CD4-positive, alpha-beta T cell treated with Interleukin-6 for 4 hours (primary cell): ENCODE results near the gene AGBL5.
"Not testable (repeated sequence)": the region's sequence is repeated elsewhere in the genome, so short reads cannot be mapped to it uniquely, and the experiment has no call there.

ENCODE experiments used
- DNase-seq: peaks from one replicate; pipeline ENCODE4 v3.0.0-alpha.2; 2020; ENCODE audit warnings: mixed read lengths

Gene AGBL5

GRCh38 chr2:27053321-27053720 is 1.9 kb downstream of the AGBL5 start:
- DNase-seq: no peak

GRCh38 chr2:27053776-27054175 is 2.3 kb downstream of the AGBL5 start:
- DNase-seq: no peak

GRCh38 chr2:27054721-27055120 is 3.3 kb downstream of the AGBL5 start:
- DNase-seq: no peak

DNA sequence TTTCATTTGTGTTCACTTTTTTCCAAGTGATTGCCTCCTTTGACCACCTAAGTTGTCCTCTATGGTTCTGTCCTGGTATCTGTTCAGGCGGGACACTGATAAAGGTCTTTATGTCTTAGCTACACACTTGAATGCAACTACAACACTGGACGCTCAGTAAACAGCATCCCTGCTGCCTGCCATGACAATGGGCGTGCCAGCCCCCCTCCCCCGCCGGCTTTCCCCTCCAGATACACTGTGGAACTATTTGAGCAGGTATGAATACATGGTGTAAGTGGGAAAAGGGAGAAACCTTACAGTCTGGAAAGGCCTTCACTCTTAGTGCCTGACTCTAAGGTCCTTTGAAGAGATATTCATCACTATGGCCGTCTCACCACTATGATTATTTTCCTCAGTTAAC is 5.7 kb downstream of the AGBL5 start:
- no peak for DNase-seq

DNA sequence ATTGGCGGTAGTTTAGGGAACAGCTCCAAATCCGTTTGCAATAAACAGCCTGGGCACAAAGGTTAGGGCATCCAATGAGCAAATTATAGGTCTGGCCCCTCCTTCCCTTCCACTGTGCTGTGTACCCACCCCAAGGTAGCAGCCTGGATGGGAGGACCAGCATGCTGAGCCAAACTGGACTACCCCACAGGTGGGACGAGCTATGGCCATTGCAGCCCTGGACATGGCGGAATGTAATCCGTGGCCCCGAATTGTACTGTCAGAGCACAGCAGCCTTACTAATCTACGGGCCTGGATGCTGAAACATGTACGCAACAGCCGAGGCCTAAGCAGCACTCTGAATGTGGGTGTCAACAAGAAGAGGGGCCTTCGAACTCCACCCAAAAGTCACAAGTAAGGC is 6.7 kb downstream of the AGBL5 start:
- DNase-seq: no peak

DNA sequence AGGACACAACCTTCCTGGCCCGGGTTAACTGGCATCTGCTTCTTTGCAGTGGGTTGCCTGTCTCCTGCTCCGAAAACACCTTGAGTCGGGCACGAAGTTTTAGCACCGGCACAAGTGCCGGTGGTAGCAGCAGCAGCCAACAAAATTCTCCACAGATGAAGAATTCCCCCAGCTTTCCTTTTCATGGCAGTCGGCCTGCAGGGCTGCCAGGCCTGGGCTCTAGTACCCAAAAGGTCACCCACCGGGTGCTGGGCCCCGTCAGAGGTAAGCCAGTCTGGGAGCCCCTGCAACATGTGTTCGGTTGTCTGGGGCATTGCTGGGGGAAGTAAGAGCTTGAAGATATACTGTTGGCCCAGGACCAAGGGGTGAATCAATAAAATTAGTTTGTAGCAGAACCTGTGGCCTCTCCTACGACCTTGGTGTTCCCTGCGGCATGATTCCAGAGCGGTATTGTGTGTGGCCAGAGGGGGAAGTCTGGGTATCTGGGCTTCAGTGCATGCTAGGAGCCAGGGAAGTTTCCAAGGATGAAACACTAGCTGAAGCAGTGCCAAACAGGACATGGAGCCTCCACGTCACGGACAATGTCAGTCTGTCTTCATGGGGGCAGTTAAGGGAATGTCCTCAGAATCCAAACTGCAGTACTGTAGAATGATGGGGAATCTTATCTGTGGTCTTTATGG is 7.8 kb downstream of the AGBL5 start:
- DNase-seq: no peak

GRCh38 chr2:27060323-27060722 is 8.9 kb downstream of the AGBL5 start:
- no peak for DNase-seq

- DNase-seq: no peak
Measured at GRCh38 chr2:27065128-27065527, 13.7 kb downstream of the AGBL5 start.

DNA sequence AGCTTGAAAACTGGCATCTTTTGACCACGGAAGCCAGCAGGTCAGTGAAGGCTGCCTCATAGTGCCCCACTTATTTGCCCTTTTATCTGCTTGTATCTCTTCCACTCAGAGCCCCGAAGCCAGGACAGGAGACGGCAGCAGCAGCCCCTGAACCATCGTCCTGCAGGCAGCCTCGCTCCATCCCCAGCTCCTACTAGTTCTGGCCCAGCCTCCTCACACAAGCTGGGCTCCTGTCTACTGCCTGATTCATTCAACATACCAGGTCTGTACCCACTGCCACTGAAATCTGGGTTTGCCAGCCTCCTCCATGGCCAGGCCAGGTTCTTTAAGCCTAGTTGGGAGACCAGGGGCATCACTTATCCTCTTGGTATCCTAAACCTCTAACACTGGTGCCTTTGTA is 15.9 kb downstream of the AGBL5 start:
- no peak for DNase-seq

- no peak for DNase-seq
Measured at GRCh38 chr2:27069436-27069835, 18.0 kb downstream of the AGBL5 start.

DNA sequence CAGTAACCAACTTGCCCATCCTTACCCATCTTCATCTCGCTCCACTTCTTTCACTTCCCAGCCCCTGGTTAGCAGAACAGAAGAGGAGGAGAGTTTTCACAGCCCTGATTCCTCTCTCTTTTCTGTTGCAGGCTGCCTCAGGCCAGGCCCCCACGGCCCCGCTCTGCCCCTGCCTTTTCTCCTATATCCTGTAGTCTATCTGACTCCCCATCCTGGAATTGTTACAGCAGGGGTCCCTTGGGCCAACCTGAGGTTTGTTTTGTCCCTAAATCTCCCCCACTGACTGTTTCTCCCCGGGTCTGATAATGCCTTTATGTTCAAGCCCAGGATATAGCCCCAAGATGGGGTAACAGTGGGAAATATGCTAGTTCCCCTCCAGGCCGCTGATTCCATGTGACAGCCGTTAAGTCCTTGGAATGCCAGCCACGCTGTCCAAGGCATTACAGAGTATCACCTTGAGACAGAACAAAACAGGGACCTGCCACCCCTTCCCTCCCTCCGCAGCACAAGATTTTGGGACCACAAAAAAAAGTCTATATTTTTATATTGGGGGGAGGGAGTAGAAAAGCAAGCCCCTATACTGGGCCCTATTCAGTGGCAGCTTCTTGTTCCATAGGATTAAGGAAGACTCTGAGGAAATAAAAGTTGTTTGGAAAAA is 18.6 kb downstream of the AGBL5 start:
- no peak for DNase-seq

DNA sequence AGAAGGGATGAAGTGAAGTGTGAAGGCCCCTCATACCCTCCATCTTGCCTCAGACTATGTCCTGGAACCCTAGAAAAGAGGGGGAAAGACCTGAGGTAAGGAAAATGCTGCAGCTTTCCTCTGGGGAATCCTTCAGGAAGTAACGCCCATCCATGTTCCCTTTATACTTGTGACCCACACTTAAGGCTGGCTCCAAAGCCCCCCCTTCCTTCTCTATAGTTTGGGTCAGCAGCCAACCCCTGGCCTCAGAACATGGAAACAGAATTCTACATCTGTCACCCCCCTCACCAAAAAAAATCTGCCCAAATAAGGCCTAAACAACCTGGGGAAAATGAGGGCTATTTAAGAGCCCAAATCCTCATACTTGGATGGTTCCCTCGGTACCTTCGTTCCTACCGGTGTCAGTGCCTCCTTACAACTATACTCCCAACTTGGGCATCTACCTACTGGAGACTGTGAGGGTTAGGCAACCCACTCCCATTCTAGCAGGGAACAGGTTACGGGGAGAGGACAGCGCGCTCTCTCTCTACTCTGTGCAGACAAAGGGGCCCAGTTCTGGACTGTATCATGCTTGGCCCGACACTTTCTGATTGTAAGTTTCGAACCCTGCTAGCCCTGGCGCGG is 19.3 kb downstream of the AGBL5 start:
- DNase-seq: no peak

GRCh38 chr2:27071277-27071989 is 20.0 kb downstream of the AGBL5 start, which contains the start of gene OST4:
Gene OST4 (minus strand): TSS chr2:27071654.
- peak; percentile 92 for DNase-seq

GRCh38 chr2:27071990-27072830 is 20.7 kb downstream of the AGBL5 start:
- DNase-seq: no peak

- no peak for DNase-seq
Measured at GRCh38 chr2:27072920-27073319, 21.5 kb downstream of the AGBL5 start.

DNA sequence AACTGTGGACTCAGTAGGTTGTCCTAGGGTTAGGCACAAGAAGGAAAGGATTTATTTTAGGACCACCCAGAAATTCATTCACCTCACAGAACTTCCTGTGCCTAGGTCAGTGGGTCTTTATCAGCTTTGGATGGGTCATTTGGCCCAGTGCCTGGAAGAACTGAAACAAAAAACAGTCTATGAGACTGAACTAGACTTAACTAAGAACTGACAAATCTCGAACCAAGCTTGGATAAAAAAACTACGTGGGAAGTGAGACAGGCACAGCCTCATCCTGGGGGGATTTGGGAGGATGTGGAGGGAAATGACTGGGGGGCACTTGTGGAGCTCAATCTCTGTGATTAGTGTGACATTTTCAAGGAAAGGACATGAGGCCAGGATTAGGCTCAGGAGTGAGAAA is 22.3 kb downstream of the AGBL5 start:
- DNase-seq: no peak

- peak; percentile 80 for DNase-seq
Measured at GRCh38 chr2:27074738-27075565, 23.5 kb downstream of the AGBL5 start.

GRCh38 chr2:27075566-27075871 is 24.1 kb downstream of the AGBL5 start:
- not testable (repeated sequence) for DNase-seq

- DNase-seq: no peak
Measured at GRCh38 chr2:27076323-27076722, 24.9 kb downstream of the AGBL5 start.

GRCh38 chr2:27077231-27077630 is 25.8 kb downstream of the AGBL5 start:
- DNase-seq: no peak

- DNase-seq: no peak
Measured at GRCh38 chr2:27078267-27079194, 27.1 kb downstream of the AGBL5 start, which contains the start of gene EMILIN1. Gene EMILIN1 (plus strand): TSS chr2:27078615. CDS start chr2:27079066, 451 bp downstream.
